GM18519 (cell line): ENCODE measurements around the gene LGALS7.

Source experiments
- ATAC-seq: cut with Tn5 transposase; IDR thresholded peaks from one replicate; pipeline ENCODE4 v1.9.1; 2021; ENCODE audit warnings: mild to moderate bottlenecking, moderate library complexity; ENCODE audit not compliant: unreplicated experiment, low FRiP score

Gene LGALS7

GRCh38 chr19:38728752-38729541, 44.4 kb downstream of the LGALS7 start:
- no peak for ATAC-seq

GRCh38 chr19:38727868-38728660, 45.3 kb downstream of the LGALS7 start:
- no peak for ATAC-seq

- no peak for ATAC-seq
Observed at GRCh38 chr19:38727306-38727867, 45.9 kb downstream of the LGALS7 start.

- no peak for ATAC-seq
Observed at GRCh38 chr19:38726761-38727301, 46.5 kb downstream of the LGALS7 start.

GRCh38 chr19:38726284-38726673, 47.0 kb downstream of the LGALS7 start:
- ATAC-seq, result no peak

GRCh38 chr19:38725469-38726283, 47.6 kb downstream of the LGALS7 start:
- no peak for ATAC-seq

- ATAC-seq, result no peak
Observed at GRCh38 chr19:38723990-38724854, 49.1 kb downstream of the LGALS7 start.

GRCh38 chr19:38723606-38723965, 49.7 kb downstream of the LGALS7 start:
- no peak for ATAC-seq

- no peak for ATAC-seq
Observed at GRCh38 chr19:38722947-38723605, 50.2 kb downstream of the LGALS7 start.

- ATAC-seq, result no peak
Observed at GRCh38 chr19:38721979-38722773, 51.1 kb downstream of the LGALS7 start.

- ATAC-seq, result no peak
Observed at GRCh38 chr19:38721496-38721895, 51.8 kb downstream of the LGALS7 start.
